Panc1 (cell line): Measurements from ENCODE around the gene TBC1D32.

Source experiments
- POLR2AphosphoS5 ChIP-seq: IDR thresholded peaks from 2 replicates; pipeline ENCODE4 v1.6.1; 2012; ENCODE audit warnings: mild to moderate bottlenecking, low read depth, low read length, moderate library complexity
- TF ChIP-seq, protein P1 (sequence below): fragments of 450-650 bp; IDR thresholded peaks from 2 replicates; pipeline ENCODE4 v1.5.1; 2017; ENCODE audit warnings: mild to moderate bottlenecking

DNA sequence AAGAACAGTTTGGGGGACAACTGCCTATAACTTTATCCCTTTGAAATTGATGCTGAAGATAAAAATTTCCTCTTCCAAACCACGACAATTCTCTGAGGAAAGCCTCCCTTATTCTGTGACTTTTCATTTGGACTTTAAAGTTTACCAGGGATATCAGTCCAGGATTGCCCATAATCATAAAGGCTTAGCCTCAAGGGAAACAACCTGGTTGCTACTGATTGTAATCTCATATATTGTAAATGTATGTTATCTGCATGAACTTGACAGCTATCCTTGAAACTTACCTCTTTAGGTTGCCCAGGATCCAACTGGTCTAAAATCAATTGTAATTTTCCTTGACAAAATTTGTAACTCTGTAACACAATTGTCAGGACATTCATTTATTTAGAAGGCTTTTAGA lies 23.8 kb downstream of the TBC1D32 start:
- no peak for TF ChIP-seq POLR2AphosphoS5
- TF ChIP-seq, protein P1, sequence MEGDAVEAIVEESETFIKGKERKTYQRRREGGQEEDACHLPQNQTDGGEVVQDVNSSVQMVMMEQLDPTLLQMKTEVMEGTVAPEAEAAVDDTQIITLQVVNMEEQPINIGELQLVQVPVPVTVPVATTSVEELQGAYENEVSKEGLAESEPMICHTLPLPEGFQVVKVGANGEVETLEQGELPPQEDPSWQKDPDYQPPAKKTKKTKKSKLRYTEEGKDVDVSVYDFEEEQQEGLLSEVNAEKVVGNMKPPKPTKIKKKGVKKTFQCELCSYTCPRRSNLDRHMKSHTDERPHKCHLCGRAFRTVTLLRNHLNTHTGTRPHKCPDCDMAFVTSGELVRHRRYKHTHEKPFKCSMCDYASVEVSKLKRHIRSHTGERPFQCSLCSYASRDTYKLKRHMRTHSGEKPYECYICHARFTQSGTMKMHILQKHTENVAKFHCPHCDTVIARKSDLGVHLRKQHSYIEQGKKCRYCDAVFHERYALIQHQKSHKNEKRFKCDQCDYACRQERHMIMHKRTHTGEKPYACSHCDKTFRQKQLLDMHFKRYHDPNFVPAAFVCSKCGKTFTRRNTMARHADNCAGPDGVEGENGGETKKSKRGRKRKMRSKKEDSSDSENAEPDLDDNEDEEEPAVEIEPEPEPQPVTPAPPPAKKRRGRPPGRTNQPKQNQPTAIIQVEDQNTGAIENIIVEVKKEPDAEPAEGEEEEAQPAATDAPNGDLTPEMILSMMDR: no peak
